Natural killer cell (primary cell): Measurements from ENCODE around the gene STAM2. TPM values are rescaled to one million over a fixed set of nuclear protein-coding genes. Genes with fewer than 3 reads are reported as not detected.
"Not testable (repeated sequence)": the region's sequence is repeated elsewhere in the genome, so short reads cannot be mapped to it uniquely, and the experiment has no call there.

ENCODE experiments used
- ATAC-seq, 3 donors: fragments of 150-1000 bp in 2 of 3; fragments of 200-7000 bp in 1 of 3; cut with Tn5 transposase; 1 replicate in 1 of 3; 2 replicates in 2 of 3; pipeline ENCODE4 v1.10.0; 2021; ENCODE audit warnings: mild to moderate bottlenecking in 2 of 3, moderate library complexity in 2 of 3
- DNase-seq, 2 donors: peaks; one replicate each; pipeline versions ENCODE4 v3.0.0 to v3.0.0-alpha.2; 2013 to 2021; ENCODE audit warnings: mixed read lengths in 1 of 2
- H3K27ac ChIP-seq: one replicate; pipeline ENCODE4 v1.5.1; 2013; ENCODE audit warnings: mild to moderate bottlenecking, low read length
- H3K27me3 ChIP-seq: one replicate; pipeline ENCODE4 v1.6.1; 2013; ENCODE audit warnings: low read length; ENCODE audit not compliant: control insufficient read depth, insufficient read depth
- H3K36me3 ChIP-seq: one replicate; pipeline ENCODE4 v1.6.1; 2013; ENCODE audit warnings: low read length; ENCODE audit not compliant: control insufficient read depth, insufficient read depth
- H3K4me1 ChIP-seq: one replicate; pipeline ENCODE4 v1.6.1; 2013; ENCODE audit warnings: low read length; ENCODE audit not compliant: control insufficient read depth, insufficient read depth
- H3K4me3 ChIP-seq: one replicate; pipeline ENCODE4 v1.5.1; 2013; ENCODE audit warnings: low read length
- H3K9me3 ChIP-seq: one replicate; pipeline ENCODE4 v1.6.1; 2013; ENCODE audit warnings: low read length; ENCODE audit not compliant: control insufficient read depth, insufficient read depth
- H3K27ac Mint-ChIP-seq, 2 donors: one replicate each; pipeline ENCODE4 v1.8.0; 2022; ENCODE audit warnings: mild to moderate bottlenecking in 2 of 2, mixed read lengths in 2 of 2, moderate library complexity in 1 of 2
- H3K27me3 Mint-ChIP-seq, 2 donors: one replicate each; pipeline ENCODE4 v1.8.0; 2022; ENCODE audit warnings: low read depth in 2 of 2, mixed read lengths in 2 of 2
- H3K36me3 Mint-ChIP-seq: one replicate; pipeline ENCODE4 v1.8.0; 2022; ENCODE audit warnings: mixed read lengths
- H3K4me1 Mint-ChIP-seq, 2 donors: one replicate each; pipeline ENCODE4 v1.8.0; 2022; ENCODE audit warnings: mixed read lengths in 2 of 2
- H3K4me3 Mint-ChIP-seq: one replicate; pipeline ENCODE4 v1.8.0; 2022; ENCODE audit warnings: mild to moderate bottlenecking, moderate library complexity, mixed read lengths
- H3K9me3 Mint-ChIP-seq, 2 donors: one replicate each; pipeline ENCODE4 v1.8.0; 2022; ENCODE audit warnings: mixed read lengths in 2 of 2
- CTCF ChIP-seq: fragments of 200-600 bp; IDR thresholded peaks from one replicate; pipeline ENCODE4 v1.8.0; 2022; ENCODE audit warnings: antibody characterized with exemption
- WGBS: methylation state at CpG from one replicate; pipeline ENCODE4 v1.1.7; 2013; ENCODE audit warnings: missing lambda C conversion rate; ENCODE audit not compliant: insufficient coverage; 5-methylcytosine and 5-hydroxymethylcytosine counted together
- intact Hi-C: fragments of 100-400 bp; cut with micrococcal nuclease; formaldehyde crosslinking; loops from one replicate; pipeline ENCODE4 v1.14.2; 2022
- total RNA-seq, 4 donors: library from RNA; stranded (reverse); fragments of 120-200 nt in 1 of 4; gene quantifications; one replicate each; pipeline versions ENCODE4 v1.2.3 to v1.2.4, GENCODE V29; 2013 to 2022

STAM2 gene
- total RNA-seq, 3 donors from 2014 or later (not counting 1 experiment from before 2014, with no cell fraction given): 18.7 to 23.1 (median 19.2) TPM

- Histone ChIP-seq H3K36me3 (peaks cover 2% of the 10 kb centered on the region), H3K27me3 (no peaks in the 10 kb centered on the region), H3K27ac (no peak overlapping the region), H3K4me1 (no peaks in the 10 kb centered on the region), H3K9me3 (no peaks in the 10 kb centered on the region), H3K4me3 (no peak overlapping the region)
- H3K4me3 Mint-ChIP-seq: no peak overlapping the region
- H3K36me3 Mint-ChIP-seq: no peaks in the 10 kb centered on the region
- peaks cover 45 to 52% of the 10 kb centered on the region in 2 donors for H3K4me1 Mint-ChIP-seq
- TF ChIP-seq CTCF: no peak
- 98% methylated on average over 3 of the region's 3 CpGs for WGBS
- no peak overlapping the region for H3K27ac Mint-ChIP-seq
- no peak for ATAC-seq
- intact Hi-C loops: no loop called here
- no peak for DNase-seq
- peaks cover 0 to 2% of the 10 kb centered on the region in 2 donors for H3K9me3 Mint-ChIP-seq
- no peaks in the 10 kb centered on the region for H3K27me3 Mint-ChIP-seq
Measured at GRCh38 chr2:152162141-152162540, 13.4 kb downstream of the STAM2 start.

DNA sequence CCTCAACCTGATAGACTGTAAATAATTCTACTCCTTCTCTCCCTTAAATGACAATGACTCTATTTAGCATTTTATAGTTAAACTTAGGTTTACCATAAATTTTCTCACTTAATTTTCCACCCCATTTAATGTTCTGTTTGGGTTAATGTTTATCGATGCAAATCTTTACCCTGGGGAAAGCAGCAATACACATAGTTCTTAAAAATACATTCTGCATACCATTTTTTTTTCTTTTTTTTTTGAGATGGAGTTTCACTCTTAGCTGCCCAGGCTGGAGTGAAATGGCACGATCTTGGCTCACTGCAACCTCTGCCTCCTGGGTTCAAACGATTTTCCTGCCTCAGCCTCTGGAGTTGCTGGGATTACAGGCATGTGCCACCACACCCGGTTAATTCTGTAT lies 14.0 kb downstream of the STAM2 start:
- Mint-ChIP-seq H3K27ac (no peak overlapping the region), H3K4me1 (peaks cover 45 to 52% of the 10 kb centered on the region in 2 donors), H3K4me3 (no peak overlapping the region), H3K36me3 (no peaks in the 10 kb centered on the region), H3K9me3 (peaks cover 0 to 2% of the 10 kb centered on the region in 2 donors), H3K27me3 (no peaks in the 10 kb centered on the region)
- ATAC-seq: no peak
- DNase-seq: no peak
- no peak overlapping the region for H3K4me3 ChIP-seq
- no peaks in the 10 kb centered on the region for H3K27me3 ChIP-seq
- H3K27ac ChIP-seq: no peak overlapping the region
- no peaks in the 10 kb centered on the region for H3K4me1 ChIP-seq
- 98% methylated on average over 3 of the region's 4 CpGs for WGBS
- TF ChIP-seq CTCF: no peak
- intact Hi-C loops: no loop called here
- H3K36me3 ChIP-seq: peaks cover 2% of the 10 kb centered on the region
- H3K9me3 ChIP-seq: no peaks in the 10 kb centered on the region

GRCh38 chr2:152160378-152160777 lies 15.2 kb downstream of the STAM2 start:
- H3K4me3 Mint-ChIP-seq, H3K27me3 Mint-ChIP-seq: not testable (repeated sequence)
- 99% methylated on average over 26 of the region's 31 CpGs for WGBS

DNA sequence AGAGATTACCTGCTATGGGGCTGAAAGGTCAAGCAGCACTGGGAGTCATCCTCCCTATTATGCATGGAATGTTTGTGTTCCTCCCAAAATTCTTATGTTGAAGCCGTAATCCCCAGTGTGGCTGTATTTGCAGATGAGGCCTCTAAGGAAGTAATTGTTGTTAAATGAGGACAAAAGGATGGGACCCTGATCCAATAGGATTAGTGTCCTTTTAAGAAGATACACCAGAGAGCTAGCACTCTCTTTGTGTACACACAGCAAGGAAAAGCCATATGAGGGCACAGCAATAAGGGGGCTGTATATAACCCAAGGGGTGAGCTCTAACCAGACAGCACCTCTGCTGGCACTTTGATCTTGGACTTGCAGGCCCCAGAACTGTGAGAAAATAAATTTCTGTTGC lies 18.3 kb downstream of the STAM2 start:
- Mint-ChIP-seq H3K4me3 (no peak overlapping the region), H3K27ac (peak overlapping the region; percentile 15 to 26), H3K36me3 (no peaks in the 10 kb centered on the region), H3K9me3 (no peaks in the 10 kb centered on the region), H3K4me1 (peaks cover 58 to 59% of the 10 kb centered on the region in 2 donors), H3K27me3 (no peaks in the 10 kb centered on the region)
- DNase-seq: no peak
- peaks cover 2% of the 10 kb centered on the region for H3K36me3 ChIP-seq
- no peak overlapping the region for H3K27ac ChIP-seq
- peaks cover 6% of the 10 kb centered on the region for H3K4me1 ChIP-seq
- intact Hi-C loops: no loop called here
- no peaks in the 10 kb centered on the region for H3K9me3 ChIP-seq
- H3K4me3 ChIP-seq: no peak overlapping the region
- ATAC-seq: no peak
- 100% methylated on average over 1 of the region's 1 CpG for WGBS
- TF ChIP-seq CTCF: no peak
- H3K27me3 ChIP-seq: no peaks in the 10 kb centered on the region

More at GRCh38 chr2:152160378-152160777, 15.2 kb downstream of the STAM2 start:
- H3K36me3 ChIP-seq, H3K4me1 ChIP-seq, H3K27ac ChIP-seq, ATAC-seq, H3K36me3 Mint-ChIP-seq, H3K9me3 ChIP-seq, H3K27me3 ChIP-seq, intact Hi-C loops, DNase-seq, H3K27ac Mint-ChIP-seq, H3K4me3 ChIP-seq, H3K9me3 Mint-ChIP-seq: not testable (repeated sequence)
- H3K4me1 Mint-ChIP-seq: peaks cover 45 to 52% of the 10 kb centered on the region in 2 donors
